Measurements from ENCODE around the gene AK9.
A peak's percentile ranks its signal among the peaks of the same experiment; 100 is the strongest.

- TF ChIP-seq CTCF (IDR thresholded peaks at IDR 0.05 in 2 of 3, conservative IDR thresholded peaks at IDR 0.05 in 1 of 3; ENCODE audit: borderline replicate concordance in 1 of 3, insufficient read depth in 1 of 3, low read depth in 2 of 3, low read length in 2 of 3) = peak in 2 of 3 experiments; percentile 23 to 28; a peak in 2 of 6 replicates
- TF ChIP-seq POLR2A (IDR thresholded peaks at IDR 0.05; ENCODE audit: borderline replicate concordance, extremely low read depth, insufficient read depth, insufficient read length) = no peak
- TF ChIP-seq POLR2AphosphoS5 (IDR thresholded peaks at IDR 0.05; ENCODE audit: low read depth, low read length) = no peak
- TF ChIP-seq ZNF274 (IDR thresholded peaks at IDR 0.05; ENCODE audit: low read depth, low read length) = no peak
- TF ChIP-seq FOSL1 (IDR thresholded peaks at IDR 0.05; ENCODE audit: low read depth) = no peak
Observed at GRCh38 chr6:109445382-109445781, 245.6 kb downstream of the AK9 start.
